ENCODE results near the gene ATP1A1.

The ATP1A1 gene

GRCh38 chr1:116372651-116373430 lies at the start of gene ATP1A1:
TSS of gene ATP1A1 (plus strand) at chr1:116373244. CDS start at chr1:116373512, 268 bp downstream.
- peak; percentile 91 for DNase-seq (ENCODE audit: low read depth)

GRCh38 chr1:116323491-116323890 lies 49.6 kb upstream of the ATP1A1 start:
- DNase-seq (ENCODE audit: low read depth): no peak

DNA sequence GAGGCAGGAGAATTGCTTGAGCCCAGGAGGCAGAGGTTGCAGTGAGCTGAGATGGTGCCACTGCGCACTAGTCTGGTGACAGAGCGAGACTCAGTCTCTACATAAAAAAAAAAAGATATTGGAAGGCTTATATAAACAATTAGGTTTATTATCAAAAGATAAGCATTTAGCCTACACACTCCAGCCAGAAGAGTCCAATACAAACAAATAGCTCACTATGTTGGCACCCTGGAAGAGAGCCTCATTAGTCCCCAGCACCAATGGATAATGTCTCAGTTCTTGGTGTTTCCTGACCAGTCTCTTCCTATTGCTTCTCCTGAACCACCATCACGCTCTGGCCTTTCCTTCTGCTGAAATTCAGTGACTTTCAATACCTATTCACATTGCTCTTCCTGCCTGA lies 48.6 kb upstream of the ATP1A1 start:
- DNase-seq (ENCODE audit: low read depth): no peak

GRCh38 chr1:116325104-116325503 lies 47.9 kb upstream of the ATP1A1 start:
- no peak for DNase-seq (ENCODE audit: low read depth)

DNA sequence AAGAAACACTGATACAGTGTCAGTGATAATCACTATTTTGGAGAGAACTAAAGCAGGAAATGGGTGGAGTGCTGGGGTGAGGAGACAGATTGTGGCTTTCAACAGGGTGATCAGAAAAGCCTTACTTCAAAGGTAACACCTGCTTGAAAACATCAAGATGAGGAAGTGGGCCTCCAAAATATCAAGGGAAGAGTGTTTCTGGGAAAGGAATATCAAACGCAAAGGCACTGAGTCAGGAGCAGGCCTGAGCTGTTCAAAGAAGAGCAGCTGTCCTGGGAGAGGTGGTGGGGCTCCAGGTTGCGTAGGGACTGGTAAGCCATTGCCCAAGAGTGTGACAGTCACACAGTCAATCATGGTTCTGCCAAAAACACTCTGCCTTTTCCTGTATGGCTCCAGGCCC lies 47.1 kb upstream of the ATP1A1 start:
- DNase-seq (ENCODE audit: low read depth): no peak

- DNase-seq (ENCODE audit: low read depth): no peak
These were observed 46.6 kb upstream of the ATP1A1 start for GRCh38 chr1:116326486-116326885.

- DNase-seq (ENCODE audit: low read depth): no peak
These were observed 44.4 kb upstream of the ATP1A1 start for GRCh38 chr1:116328671-116329070.

DNA sequence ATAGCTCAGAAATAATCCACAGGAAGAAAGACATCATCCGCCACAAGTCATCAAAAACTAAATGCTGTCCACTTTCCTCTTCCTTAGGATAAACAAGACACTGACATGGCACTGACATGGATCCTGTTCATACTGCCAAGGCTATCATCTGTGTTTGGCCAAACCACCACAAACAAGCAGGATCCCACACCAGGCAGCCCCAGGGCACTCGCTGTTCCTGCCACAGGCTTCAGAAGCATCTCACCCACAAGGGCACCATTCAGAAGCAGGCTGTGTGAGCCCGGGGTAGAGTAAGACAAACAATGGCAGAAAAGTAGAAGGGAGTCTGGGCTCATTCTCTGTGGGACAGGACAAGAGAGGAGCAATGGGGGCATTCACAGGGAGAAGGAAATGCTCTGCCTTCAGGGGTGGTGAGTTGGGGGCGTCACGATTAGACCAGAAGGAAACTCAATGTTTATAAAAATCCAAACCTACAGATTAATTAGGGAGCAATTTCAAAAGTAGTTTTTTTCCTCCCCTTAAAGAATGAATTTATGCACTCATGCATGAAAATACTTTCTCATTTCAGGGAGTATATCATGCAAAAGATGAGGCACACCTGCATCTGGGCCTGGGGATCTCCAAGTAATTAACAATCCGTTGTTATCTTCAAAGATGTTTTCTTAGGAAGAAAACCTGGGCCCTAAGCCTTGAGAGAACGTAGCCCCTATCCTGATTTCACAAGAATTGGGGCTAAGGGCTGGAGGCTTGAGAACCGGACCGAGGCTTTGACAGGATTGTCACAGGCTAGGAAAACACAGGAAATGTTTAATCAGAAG lies 43.3 kb upstream of the ATP1A1 start:
- no peak for DNase-seq (ENCODE audit: low read depth)

DNA sequence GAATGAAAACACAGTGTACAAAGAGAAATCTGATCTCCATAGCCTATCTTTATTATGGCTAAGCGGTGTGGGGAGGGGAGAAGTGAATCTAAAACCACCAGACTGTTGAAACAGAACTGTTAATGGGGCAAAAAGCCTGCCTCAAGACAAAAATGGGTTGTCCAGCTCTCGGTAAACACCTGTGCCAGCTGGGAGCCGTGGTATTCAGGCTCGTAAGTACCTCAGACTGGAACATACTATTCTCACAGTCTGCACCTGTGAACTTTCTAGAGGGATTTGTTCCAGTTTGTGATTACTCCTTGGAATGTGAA lies 42.7 kb upstream of the ATP1A1 start:
- no peak for DNase-seq (ENCODE audit: low read depth)

DNA sequence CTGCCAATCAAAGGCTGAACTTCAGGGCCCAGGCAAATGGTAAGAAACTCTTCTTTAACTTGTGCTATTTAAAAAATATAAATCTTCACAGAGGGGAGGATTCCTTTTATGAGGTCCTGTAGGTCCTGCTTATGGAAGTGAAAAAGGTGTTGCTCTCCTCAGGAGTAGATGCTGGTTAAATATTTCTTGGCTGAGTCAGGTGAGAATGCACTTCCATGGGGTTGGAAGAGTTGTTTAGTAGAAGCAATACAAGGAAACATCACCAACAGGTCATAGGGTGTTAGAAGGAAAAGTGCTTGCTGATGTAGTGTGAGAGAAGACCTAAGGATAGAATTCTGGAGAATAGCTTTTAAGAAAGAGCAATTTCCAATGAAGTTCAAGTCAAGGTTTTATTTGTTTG lies 42.2 kb upstream of the ATP1A1 start:
- DNase-seq (ENCODE audit: low read depth): no peak

- DNase-seq (ENCODE audit: low read depth): no peak
These were observed 41.5 kb upstream of the ATP1A1 start for GRCh38 chr1:116331523-116331922.

GRCh38 chr1:116332451-116332850 lies 40.6 kb upstream of the ATP1A1 start:
- no peak for DNase-seq (ENCODE audit: low read depth)

DNA sequence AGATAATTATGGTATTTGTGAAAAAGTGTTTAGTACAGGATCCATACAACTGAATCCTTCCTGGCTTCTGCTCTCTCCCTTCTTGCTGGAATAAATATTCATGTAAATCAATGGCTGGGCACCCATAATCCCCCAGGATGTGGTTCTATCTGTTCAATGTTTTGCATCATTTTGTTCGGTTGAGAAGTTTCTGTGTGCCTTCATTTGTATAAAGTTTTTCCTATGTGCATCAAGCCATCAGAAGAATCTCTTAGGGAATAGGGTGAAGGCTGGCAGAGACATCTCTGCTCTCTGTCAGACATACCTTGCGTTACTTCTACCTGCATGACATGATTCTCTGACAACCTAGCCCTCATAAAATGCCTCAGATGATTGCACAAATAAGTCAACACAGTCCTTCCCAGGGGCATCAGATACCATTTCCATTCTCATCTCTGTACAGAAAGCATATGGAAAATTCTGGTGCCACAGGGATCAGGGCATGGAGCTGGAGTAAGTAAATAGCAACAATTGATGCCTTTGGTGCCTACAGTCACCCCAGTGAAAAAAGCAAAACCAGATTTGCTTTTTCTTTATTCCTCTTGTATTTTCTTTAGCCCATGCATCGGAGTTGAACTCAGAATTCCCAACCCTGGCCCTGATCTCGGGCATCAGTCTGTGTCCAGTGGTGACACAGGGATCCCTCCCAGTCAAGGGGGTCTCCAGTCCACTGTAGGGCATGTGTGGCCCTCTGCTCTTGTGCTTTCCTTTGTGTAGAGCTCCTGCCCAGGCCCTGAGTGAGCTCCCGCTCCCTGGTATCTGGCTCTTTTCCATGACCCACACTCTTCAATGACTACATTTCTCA lies 39.7 kb upstream of the ATP1A1 start:
- DNase-seq (ENCODE audit: low read depth): no peak

DNA sequence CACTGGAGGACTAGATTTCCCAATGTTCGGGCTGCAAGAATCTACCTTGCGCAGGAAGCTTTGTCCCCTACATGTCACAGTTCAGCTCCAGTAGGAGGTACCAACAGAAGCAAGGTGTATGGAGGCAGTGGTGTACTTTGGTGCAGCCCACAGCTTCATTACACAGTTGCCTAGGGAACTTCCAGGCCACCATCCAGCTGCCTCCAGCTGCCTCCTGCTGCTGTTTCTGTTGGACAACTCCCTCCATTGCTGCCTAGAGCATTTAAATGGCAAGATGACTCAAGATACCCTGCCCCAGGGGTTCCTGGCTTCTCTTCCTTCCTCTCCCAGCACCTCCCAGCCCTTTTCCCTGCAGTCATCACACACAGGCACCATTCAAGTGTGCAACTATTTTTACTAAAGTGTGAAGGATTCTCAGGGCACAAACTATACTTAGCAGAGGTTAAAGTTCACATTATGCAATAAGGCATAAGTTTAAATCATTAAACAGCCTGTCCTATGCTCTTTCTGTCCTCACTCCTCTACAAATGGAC lies 39.0 kb upstream of the ATP1A1 start:
- DNase-seq (ENCODE audit: low read depth): peak; percentile 59

- DNase-seq (ENCODE audit: low read depth): peak; percentile 7
These were observed 38.0 kb upstream of the ATP1A1 start for GRCh38 chr1:116334868-116335635.

GRCh38 chr1:116335850-116336624 lies 37.0 kb upstream of the ATP1A1 start:
- no peak for DNase-seq (ENCODE audit: low read depth)

DNA sequence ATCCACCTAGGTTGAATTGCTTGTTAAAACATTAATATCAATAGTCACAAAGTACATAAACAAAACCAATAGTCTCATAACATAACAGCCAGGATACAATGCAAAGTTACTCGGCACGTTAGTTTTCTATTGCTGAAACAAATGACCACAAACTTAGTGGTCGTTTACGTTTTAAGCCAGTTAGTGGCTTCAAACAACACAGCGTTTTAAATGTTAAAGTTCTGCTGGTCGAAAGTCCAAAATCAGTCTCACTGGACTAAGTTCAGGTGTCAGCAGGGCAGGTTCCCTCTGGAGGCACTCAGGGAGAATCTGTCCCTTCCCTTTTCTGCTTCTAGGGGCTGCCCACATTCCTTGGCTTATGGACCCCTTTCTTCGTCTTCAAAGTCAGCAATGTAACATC lies 35.6 kb upstream of the ATP1A1 start:
- no peak for DNase-seq (ENCODE audit: low read depth)

DNA sequence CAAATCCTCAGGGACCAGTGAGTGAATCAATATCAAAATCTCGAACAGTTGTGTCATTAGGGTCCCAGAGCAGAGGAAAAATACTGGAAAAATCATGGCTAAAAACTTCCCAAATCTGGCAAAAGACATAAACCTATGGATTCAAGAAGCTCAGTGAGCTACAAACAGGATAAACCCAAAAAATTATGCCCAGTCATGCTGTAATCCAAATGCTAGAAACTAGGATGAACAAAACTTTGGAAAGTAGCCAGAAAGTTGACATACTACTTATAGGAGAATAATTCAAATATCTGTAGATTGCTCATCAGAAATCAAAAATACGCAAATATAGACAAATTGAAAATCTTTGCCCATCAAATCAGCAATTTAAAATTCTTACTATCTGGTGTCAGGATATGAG lies 34.6 kb upstream of the ATP1A1 start:
- DNase-seq (ENCODE audit: low read depth): no peak

DNA sequence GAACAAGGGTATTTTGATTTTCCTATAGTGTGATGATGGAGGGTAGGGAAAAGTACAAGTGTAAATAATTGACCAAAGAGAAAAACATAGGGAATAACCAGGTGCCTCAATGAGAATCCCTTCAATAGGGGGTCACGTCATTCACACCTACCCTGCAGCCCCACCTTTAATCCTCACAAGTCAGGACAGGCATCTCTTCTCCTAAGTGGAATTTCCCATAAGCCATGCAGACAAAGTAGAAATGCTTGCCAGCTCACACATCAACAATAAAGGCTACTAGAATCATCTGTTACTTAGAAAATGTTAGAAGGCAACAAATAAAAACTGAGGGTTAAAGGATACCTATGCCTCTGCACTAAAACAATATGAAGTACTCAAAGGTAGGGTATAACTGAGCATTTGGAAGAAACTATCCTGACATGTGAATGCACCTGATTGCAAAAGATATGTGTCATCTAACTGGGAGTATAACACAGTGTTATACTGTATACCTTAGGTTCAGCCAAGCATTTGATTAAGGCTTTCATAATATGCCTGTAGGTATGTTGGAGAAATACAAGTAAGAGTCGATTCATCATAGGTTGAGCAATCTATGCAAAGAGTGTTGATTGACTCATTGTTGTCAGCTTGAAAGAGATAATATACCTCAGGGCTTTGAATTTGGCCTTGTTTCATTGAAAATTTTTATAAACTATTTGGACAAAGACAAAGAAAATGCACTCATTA lies 32.4 kb upstream of the ATP1A1 start:
- no peak for DNase-seq (ENCODE audit: low read depth)

GRCh38 chr1:116343019-116343418 lies 30.0 kb upstream of the ATP1A1 start:
- no peak for DNase-seq (ENCODE audit: low read depth)
